Esophagus (tissue), 2 donors: Measurements from ENCODE around the gene BCL11A. TPM values are rescaled to one million over a fixed set of nuclear protein-coding genes. Genes with fewer than 3 reads are reported as not detected.

Experiments used
- H3K27ac ChIP-seq, 2 donors: one replicate each; pipeline ENCODE4 v1.5.1; 2013; ENCODE audit warnings: low read depth in 2 of 2, mild to moderate bottlenecking in 2 of 2, inconsistent platforms in 1 of 2, low read length in 1 of 2, moderate library complexity in 1 of 2
- H3K27me3 ChIP-seq, 2 donors: one replicate each; pipeline ENCODE4 v1.6.1; 2013; ENCODE audit warnings: low read length in 2 of 2, control low read depth in 1 of 2, mild to moderate bottlenecking in 1 of 2; ENCODE audit not compliant: insufficient read depth in 2 of 2, control insufficient read depth in 1 of 2
- H3K36me3 ChIP-seq, 2 donors: one replicate each; pipeline ENCODE4 v1.6.1; 2013; ENCODE audit warnings: low read length in 1 of 2; ENCODE audit not compliant: control insufficient read depth in 2 of 2, insufficient read depth in 2 of 2
- H3K4me1 ChIP-seq, 2 donors: one replicate each; pipeline ENCODE4 v1.6.1; 2013; ENCODE audit warnings: low read length in 1 of 2; ENCODE audit not compliant: control insufficient read depth in 2 of 2, insufficient read depth in 2 of 2
- H3K4me3 ChIP-seq, 2 donors: one replicate each; pipeline ENCODE4 v1.5.1; 2013; ENCODE audit warnings: low read length in 2 of 2, mild to moderate bottlenecking in 2 of 2, low read depth in 1 of 2, moderate library complexity in 1 of 2
- H3K9me3 ChIP-seq, 2 donors: one replicate each; pipeline ENCODE4 v1.6.1; 2013; ENCODE audit warnings: mild to moderate bottlenecking in 2 of 2, low read depth in 1 of 2, low read length in 1 of 2, moderate library complexity in 1 of 2; ENCODE audit not compliant: control insufficient read depth in 2 of 2, insufficient read depth in 1 of 2
- WGBS, 2 donors: extraction: QIAGEN DNeasy Blood & Tissue Kit; methylation state at CpG; one replicate each; pipeline ENCODE4 v1.1.7; 2013; 5-methylcytosine and 5-hydroxymethylcytosine counted together
- polyA plus RNA-seq, 2 donors: library from polyadenylated mRNA; stranded (reverse); fragments of 200-250 nt; gene quantifications; one replicate each; pipeline ENCODE4 v1.2.3, GENCODE V29; 2013
- donor health status: healthy with polysubstance abuse.
- donor health status: Bipolar disorder and iron deficiency.

BCL11A gene
- polyA plus RNA-seq, 2 donors, result 8.6 to 25.5 TPM

DNA sequence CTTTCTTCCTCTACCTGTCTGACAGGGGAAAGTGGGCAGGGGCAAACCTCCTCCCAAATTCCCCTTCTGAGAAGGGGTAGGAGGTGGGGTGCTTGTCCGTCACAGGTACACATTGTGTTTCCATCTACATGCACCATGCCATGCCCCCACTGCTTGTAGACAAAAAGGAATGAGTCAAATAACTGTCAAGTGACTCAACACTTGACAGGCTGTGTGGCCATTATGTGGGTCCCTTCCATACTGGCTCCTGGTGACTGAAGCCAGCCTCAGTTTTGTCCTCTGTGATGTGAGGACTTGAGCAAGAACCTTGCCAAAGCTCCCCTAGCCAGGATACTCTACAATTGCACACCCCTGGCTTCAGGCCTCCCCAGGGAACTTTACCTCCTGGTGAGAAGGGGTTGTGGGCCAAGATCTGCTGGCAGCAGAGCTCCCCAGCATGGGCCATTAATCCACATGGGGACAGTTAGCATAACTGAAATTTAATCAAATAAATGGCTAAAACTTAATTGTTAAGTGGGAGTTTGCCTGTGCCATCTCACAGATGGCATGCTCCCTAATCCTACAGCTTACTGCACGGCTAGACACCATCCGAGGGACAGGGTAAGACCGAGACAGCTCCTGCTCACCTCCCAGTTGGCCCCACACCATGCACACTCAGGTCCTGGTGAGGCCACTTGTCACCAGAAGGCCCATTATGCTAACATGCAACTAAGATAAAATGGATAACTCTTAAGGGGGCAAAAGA is 140.2 kb downstream of the BCL11A start:
- 82 to 87% methylated on average over 4 of the region's 4 CpGs for WGBS, 2 donors
- H3K9me3 ChIP-seq, result no peaks in the 10 kb centered on the region
- peaks cover 0 to 4% of the 10 kb centered on the region in 2 donors for H3K4me1 ChIP-seq
- no peak overlapping the region for H3K4me3 ChIP-seq
- no peaks in the 10 kb centered on the region for H3K27me3 ChIP-seq
- no peaks in the 10 kb centered on the region for H3K36me3 ChIP-seq
- H3K27ac ChIP-seq, result no peak overlapping the region

DNA sequence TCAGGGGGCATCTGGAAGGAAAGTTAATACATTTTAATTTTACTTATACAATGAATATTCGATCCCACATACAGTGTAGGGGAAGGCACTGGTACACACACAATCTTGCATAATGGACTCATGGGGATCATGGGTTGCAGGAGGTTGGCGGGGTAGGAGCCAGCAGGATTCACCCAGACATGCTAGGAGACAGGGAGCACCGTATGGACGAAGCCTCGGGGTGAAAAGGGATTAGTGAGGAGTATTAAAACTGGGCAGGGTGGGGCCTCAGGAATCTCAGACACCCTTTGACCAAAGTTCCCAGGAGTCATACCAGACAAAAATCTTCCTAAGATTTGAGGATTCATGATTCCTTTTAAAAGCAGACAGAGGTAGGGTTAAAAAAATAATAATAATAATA is 140.8 kb downstream of the BCL11A start:
- no peaks in the 10 kb centered on the region for H3K27me3 ChIP-seq
- WGBS, 2 donors, result 59 to 60% methylated on average over 5 of the region's 5 CpGs
- no peaks in the 10 kb centered on the region for H3K36me3 ChIP-seq
- H3K4me1 ChIP-seq, result peaks cover 0 to 4% of the 10 kb centered on the region in 2 donors
- no peak overlapping the region for H3K4me3 ChIP-seq
- no peaks in the 10 kb centered on the region for H3K9me3 ChIP-seq
- no peak overlapping the region for H3K27ac ChIP-seq

DNA sequence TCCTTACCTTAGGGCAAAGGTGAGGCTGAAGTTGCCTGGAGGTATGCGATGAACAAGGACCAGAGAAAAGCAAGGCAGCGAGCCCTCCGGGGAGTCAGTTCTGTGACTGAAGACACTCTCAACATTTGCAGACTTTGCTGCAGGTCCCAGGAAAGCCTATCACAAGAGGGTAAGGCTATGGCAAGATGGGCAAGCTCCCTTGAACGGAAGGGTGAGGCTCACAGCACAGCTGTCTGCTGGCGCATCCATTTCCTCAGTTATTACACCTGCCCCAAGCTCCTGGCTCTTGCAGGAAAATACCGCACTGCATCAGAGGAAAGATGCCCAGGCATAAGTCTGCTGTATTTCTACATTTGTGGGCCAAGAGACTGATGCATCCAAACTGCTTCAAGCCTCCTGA is 141.4 kb downstream of the BCL11A start:
- WGBS, 2 donors, result 85 to 88% methylated on average over 6 of the region's 6 CpGs
- Histone ChIP-seq H3K27me3 (no peaks in the 10 kb centered on the region), H3K4me3 (no peak overlapping the region), H3K4me1 (peaks cover 0 to 4% of the 10 kb centered on the region in 2 donors), H3K36me3 (no peaks in the 10 kb centered on the region), H3K9me3 (no peaks in the 10 kb centered on the region), H3K27ac (no peak overlapping the region)

DNA sequence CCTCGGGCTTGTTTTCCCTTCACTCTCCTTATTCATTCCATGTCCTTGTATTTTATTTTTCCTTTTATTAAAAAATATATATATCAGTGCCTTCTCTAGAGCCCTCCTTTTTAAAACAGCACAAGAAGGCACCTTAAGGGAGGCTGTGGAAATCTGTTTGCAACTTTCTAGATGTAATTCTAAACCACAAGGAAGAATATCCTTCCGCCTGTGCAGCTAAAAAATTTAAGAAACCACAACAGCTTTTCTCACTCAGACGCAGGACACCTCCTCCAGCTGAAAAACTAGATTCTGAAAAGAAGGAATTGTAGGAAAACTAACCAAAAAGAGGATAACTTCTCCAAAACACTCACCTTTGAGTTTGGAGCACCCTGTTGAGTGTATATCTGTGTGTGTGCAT is 142.2 kb downstream of the BCL11A start:
- Histone ChIP-seq H3K27ac (no peak overlapping the region), H3K27me3 (no peaks in the 10 kb centered on the region), H3K36me3 (no peaks in the 10 kb centered on the region), H3K9me3 (no peaks in the 10 kb centered on the region), H3K4me3 (no peak overlapping the region), H3K4me1 (peaks cover 0 to 4% of the 10 kb centered on the region in 2 donors)
- 58 to 68% methylated on average over 3 of the region's 3 CpGs for WGBS, 2 donors

DNA sequence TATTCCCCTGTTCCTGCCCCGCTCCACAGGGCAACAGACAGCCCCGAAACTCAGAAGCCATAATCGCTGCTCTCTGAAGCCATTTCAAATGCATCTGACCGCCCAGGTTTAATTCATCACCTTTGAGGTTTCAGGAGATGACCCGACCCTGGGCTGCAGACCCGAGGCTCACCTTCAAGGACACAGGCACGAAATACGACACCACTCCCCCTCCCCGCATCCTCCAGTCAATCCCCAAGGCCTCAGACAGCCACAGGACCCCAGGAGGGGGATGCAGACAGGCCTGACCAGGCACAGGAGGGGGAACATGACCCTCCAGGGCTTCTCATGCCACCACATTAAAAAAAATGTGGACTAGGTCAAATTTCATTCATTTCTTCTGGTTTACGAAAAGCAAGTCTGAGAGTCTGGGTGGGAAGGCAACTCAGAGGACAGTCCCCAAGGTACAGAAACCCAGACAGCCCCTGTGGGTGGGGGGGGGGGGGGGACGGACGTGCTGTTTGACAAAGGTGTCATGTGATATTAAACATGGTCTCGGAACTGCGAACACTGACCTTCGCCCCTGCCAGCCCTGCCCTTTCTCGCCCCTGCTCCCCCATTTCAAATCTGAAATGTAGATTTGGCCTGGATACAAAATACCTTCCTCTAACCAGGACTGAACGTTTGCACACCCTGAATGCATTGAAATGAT is 142.9 kb downstream of the BCL11A start:
- 69 to 77% methylated on average over 17 of the region's 17 CpGs for WGBS, 2 donors
- H3K4me3 ChIP-seq, result no peak overlapping the region
- H3K27ac ChIP-seq, result no peak overlapping the region
- peaks cover 0 to 4% of the 10 kb centered on the region in 2 donors for H3K4me1 ChIP-seq
- H3K36me3 ChIP-seq, result no peaks in the 10 kb centered on the region
- no peaks in the 10 kb centered on the region for H3K9me3 ChIP-seq
- H3K27me3 ChIP-seq, result no peaks in the 10 kb centered on the region

DNA sequence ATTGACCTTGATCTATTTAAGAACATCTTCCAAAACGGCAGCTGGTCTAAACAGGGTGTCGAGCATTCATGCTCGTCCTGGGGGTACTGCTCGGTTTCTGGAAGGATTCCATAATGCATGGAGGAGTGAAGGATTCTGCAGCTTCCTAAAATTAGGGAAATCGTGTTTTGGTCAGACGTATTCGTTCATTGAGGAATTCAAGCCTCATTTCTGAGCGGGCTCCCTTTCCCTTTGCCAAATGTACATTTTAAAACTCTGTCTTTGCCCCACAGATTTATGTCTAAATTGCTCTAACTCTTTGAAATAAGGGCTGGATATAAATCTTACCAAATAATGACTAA is 144.0 kb downstream of the BCL11A start:
- Histone ChIP-seq H3K4me1 (peaks cover 0 to 4% of the 10 kb centered on the region in 2 donors), H3K4me3 (no peak overlapping the region), H3K36me3 (no peaks in the 10 kb centered on the region), H3K27me3 (no peaks in the 10 kb centered on the region), H3K9me3 (no peaks in the 10 kb centered on the region), H3K27ac (no peak overlapping the region)
- 51 to 68% methylated on average over 8 of the region's 8 CpGs for WGBS, 2 donors

DNA sequence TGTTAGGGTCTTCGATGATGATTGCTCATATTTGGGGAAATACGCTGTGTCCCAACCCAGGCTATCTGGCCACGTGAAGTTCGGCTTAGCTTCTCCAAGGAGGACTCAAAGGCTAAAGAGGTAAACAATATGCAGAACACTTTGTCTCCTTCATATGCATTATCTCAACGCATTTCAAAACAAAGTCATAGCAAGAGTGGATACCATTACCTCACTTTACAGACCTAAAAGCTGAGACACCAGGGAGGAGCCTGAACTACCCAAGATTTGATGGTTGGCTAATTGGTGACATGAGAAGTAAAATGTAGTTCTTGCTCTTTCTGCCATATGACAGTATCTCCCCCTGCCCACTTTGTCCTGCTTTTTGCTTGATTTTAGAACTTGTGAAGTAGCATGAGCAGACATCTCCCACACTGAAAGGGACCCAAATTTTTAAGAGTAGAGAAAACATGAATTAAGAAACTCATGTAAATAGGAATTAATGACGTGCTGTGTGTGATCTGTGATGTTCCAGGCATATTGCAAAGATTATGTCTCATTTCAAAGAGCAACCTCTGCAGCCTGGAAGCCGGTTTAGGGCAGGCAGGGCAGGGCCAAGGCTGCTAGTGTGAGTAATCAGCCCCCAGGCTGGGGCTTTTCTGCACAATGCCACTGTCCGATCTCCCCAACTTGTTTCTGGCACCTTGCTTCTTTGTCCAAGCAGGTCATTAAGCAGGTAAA is 144.5 kb downstream of the BCL11A start:
- 72 to 73% methylated on average over 8 of the region's 8 CpGs for WGBS, 2 donors
- no peak overlapping the region for H3K27ac ChIP-seq
- no peaks in the 10 kb centered on the region for H3K27me3 ChIP-seq
- H3K4me3 ChIP-seq, result no peak overlapping the region
- peaks cover 0 to 4% of the 10 kb centered on the region in 2 donors for H3K4me1 ChIP-seq
- H3K36me3 ChIP-seq, result no peaks in the 10 kb centered on the region
- no peaks in the 10 kb centered on the region for H3K9me3 ChIP-seq

DNA sequence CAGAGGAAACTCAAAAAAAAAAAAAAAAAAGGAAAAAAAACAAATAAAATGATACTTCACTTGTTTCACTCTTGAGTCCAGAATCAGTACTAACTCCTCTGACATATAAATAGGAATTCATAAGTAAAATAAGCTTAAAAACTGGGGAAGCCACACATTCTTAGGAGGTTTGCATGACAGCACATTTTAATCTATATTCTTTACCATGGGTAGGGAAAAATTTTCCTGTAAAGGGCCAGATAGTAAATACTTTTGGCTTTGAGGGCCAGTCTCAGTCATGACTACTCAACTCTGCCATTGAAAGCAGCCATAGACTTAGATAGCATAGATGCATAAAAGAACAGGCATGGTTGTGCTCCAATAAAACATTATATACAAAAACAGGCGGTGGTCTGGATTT is 145.2 kb downstream of the BCL11A start:
- Histone ChIP-seq H3K36me3 (no peaks in the 10 kb centered on the region), H3K27ac (no peak overlapping the region), H3K4me3 (no peak overlapping the region), H3K9me3 (no peaks in the 10 kb centered on the region), H3K4me1 (peaks cover 0 to 4% of the 10 kb centered on the region in 2 donors), H3K27me3 (no peaks in the 10 kb centered on the region)
- WGBS, 2 donors, result 82 to 96% methylated on average over 1 of the region's 1 CpG

DNA sequence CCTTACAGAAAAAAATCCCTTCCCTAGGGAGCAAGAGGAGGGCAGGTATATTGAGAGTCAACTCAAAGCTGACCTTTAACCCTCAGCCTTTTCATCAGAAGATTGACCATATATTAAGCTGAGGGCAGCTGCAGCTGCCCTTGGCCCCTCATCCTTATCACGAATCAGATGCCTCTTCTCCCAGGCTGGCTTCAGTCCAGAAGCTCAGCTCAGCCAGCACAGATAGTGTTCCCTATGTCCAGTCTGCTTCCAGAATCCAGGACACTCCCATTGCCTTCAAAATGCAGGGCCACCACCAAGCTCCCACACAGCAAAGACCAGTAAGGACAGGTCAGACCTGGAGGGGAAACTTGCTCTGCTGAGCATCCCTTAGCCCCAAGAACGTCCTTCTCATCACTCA is 146.1 kb downstream of the BCL11A start:
- H3K4me3 ChIP-seq, result no peak overlapping the region
- H3K36me3 ChIP-seq, result no peaks in the 10 kb centered on the region
- no peak overlapping the region for H3K27ac ChIP-seq
- H3K4me1 ChIP-seq, result peaks cover 0 to 4% of the 10 kb centered on the region in 2 donors
- 42 to 48% methylated on average over 2 of the region's 2 CpGs for WGBS, 2 donors
- H3K9me3 ChIP-seq, result no peaks in the 10 kb centered on the region
- no peaks in the 10 kb centered on the region for H3K27me3 ChIP-seq
